ENCODE data around the gene EIF4E1B.

EIF4E1B gene

DNA sequence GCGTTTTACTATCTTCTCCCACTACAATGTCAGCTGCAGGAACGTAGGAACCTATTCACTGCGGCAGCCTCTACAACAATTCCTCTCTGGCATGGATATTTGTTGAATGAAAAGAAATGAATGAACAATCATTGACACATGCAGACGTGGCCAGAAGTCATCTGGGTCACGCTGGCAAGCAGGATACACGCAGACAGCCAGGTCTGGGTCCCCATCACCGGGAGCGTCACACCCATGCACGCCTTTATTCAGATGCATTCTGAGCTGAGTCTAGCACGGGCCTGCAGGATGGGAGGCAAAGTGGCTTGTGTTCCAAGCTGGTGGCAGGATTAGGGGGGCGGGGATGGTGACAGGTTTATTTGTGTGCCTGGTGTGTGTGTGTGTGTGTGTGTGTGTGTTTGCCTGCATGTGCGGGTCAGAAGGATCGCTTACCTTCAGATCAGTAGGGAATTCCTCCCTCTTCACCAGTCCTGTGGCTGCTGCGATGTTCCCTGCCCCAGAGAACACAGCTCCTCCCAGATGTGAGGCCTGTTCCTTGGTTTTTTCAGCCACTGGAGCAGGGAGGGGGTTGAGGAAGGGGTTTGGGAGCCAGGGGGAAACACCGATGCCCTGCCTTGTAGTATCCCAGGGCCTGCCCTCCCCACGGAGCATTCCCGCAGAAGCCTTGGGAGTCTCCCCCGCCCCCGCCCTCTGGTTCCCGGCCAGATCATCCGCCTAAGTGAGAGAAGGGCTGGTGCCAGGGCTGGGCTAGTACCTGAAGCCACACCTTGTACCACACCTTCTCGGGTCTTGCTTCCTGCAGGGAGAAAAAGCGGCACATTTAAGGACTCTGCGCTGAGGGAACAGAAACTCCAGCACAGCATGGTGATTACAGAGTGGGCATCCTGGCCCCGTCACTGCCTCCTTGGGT is 4.3 kb upstream of the EIF4E1B start:
- FAIRE-seq (no peak), DNase-seq (ENCODE audit: low spot score) (no peak)

GRCh38 chr5:176626876-176627236 is 3.6 kb upstream of the EIF4E1B start:
- DNase-seq (ENCODE audit: low spot score) (no peak), FAIRE-seq (no peak)

- no peak for FAIRE-seq
- no peak for DNase-seq (ENCODE audit: low spot score)
Measured at GRCh38 chr5:176627582-176627981, 2.9 kb upstream of the EIF4E1B start.

DNA sequence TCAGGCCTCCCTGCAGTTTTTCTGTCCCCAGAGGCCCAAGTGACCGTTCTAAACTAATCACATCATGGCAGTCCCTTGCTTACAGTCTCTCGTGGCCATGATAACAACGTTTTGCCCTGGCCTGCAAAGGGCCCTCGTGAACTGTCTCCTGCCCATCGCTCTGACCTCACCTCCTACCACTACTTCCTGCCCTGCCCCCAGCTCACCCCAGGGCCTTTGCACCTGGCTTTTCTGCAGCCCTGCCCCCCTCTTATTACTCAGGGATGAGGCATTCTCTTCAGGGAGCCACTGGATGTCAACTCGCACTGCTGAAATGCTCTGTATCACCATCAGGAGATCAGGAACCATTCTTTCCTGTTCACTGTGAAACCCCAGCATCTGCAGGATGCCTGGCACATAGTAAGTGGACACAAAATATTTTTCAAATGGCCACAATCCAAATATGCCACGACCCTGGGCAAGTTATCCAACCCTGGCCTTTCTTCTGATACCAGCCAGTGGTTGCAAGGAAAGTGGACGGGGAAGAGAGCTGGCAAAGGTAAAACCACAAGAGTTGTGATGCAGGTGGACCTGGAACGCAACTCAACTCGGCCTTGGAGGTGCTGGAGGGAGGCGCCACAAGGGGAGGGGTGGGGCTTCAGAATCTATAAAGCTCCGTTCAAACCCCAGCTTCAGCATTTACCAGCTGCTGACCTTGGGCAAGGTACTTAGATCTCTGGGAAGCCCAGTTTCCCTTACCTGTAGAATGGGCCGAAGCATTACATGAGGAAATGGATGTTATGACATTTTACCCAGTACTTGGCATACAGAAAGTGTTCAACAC is 1.9 kb upstream of the EIF4E1B start:
- no peak for DNase-seq (ENCODE audit: low spot score)
- no peak for FAIRE-seq

- DNase-seq (ENCODE audit: low spot score), result no peak
- no peak for FAIRE-seq
Measured at GRCh38 chr5:176629317-176629852, 1.1 kb upstream of the EIF4E1B start.

DNA sequence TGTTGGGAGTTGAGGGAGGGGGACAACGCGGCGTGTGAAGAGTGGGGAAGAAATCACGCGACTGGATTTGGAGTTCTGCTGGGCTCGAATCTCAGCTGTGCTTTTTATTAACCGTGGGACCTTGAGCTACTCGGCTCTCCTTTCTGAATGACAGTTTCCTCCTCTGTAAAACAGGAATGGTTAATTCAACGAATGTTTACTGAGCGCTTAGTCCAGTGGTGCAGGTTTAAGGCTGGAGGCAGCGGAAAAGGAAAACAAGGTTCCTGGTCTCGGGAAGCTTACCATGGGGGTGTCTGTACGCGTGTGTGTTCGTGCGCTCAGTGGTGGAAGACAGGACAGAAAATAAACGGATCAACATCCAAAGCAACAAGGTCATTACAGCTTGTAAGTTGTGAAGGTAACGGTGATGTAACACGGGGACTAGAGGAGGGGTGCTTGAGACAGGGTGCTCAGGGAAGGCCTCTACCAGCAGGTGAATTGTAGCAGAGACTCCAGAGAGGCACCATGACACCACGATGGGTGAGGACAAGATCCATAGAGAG is 277 bp downstream of the EIF4E1B start:
- DNase-seq (ENCODE audit: low spot score), result no peak
- no peak for FAIRE-seq

- FAIRE-seq (no peak), DNase-seq (ENCODE audit: low spot score) (no peak)
Measured at GRCh38 chr5:176631383-176632200, 1.1 kb downstream of the EIF4E1B start.

DNA sequence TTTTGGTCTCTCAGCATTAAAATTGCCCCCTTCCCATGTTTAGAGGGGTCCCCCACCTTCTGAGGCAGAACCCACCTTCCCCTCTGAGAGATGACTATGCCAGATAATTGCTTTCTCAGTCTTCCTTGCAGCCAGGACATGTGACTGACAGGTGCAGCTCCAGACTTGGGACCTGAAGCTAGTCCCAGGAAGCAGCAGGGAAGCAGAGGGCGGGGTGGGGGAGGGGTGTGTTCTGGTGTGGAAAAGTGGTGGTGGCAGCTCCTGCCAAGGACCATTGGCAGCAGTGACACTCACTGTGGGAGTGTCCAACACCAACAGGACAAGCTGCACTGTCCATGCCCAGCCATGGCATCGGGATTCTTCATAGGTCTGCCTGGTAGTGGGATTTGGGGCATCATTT is 2.3 kb downstream of the EIF4E1B start:
- FAIRE-seq (no peak), DNase-seq (ENCODE audit: low spot score) (no peak)

GRCh38 chr5:176633598-176633997 is 3.1 kb downstream of the EIF4E1B start:
- no peak for DNase-seq (ENCODE audit: low spot score)
- FAIRE-seq, result no peak

GRCh38 chr5:176636426-176636825 is 6.0 kb downstream of the EIF4E1B start:
- DNase-seq (ENCODE audit: low spot score), result no peak
- FAIRE-seq, result no peak

DNA sequence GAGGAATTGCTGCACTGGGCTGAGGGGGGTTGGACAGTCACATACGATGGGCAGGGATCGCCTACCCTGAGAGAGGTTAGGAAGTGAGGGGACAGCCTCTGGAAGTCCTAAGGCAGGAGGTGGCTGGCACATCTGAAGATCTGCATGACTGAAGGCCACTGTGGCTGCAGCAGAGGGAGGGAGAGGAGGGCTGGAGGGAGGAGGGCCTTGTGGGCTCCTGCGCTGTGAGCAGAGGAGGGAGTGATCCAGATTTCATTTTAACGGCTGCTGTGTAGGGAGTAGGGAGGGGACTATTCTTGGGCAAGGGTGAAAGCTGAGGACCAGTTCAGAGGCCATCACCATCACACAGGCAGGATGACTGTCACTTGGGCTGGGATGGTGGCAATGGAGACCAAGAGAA is 7.1 kb downstream of the EIF4E1B start:
- DNase-seq (ENCODE audit: low spot score) (no peak), FAIRE-seq (no peak)

DNA sequence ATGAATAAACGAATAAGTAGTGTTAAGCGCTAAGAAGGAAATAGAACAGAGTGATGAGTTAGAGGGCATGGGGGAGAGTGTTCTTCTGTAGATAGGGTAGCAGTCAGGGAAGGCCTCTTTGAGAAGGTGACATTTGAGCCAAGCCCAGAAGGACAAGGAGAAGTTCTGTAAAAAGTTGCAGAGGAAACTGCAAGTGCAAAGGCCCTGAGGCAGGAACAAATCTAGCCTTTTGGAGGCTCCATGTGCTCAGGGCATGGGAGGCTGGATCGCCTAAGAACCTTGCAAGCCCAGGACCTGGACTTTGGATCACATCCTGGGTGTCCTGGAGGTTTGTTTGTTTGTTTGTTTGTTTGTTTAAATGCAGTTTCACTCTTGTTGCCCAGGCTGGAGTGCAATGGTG is 8.0 kb downstream of the EIF4E1B start:
- DNase-seq (ENCODE audit: low spot score) (no peak), FAIRE-seq (no peak)

GRCh38 chr5:176639208-176639607 is 8.7 kb downstream of the EIF4E1B start:
- DNase-seq (ENCODE audit: low spot score) (no peak), FAIRE-seq (no peak)

DNA sequence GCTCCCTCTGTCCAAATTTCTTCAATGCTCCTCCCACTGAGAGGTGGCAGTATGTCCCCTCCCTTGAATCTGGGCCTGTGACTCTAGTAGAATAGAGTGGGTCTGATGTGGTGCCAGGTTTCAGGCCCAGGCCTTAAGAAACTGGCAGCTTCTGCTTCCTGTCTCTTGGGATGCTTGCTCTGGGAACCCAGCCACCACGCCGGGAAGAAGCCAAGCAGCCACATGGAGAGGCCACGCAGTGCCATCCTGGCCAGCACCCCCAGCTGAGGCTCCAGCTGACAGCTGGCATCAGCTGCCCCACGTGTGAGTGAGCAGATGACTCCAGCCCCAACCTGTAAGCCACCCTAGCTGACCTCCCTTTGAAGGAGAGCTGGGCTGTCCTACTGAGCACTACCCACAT is 9.5 kb downstream of the EIF4E1B start:
- FAIRE-seq, result no peak
- DNase-seq (ENCODE audit: low spot score), result no peak

- FAIRE-seq, result no peak
Measured at GRCh38 chr5:176640616-176641015, 10.1 kb downstream of the EIF4E1B start.

GRCh38 chr5:176642675-176643490 is 12.4 kb downstream of the EIF4E1B start:
- DNase-seq (ENCODE audit: low spot score) (no peak), FAIRE-seq (no peak)

More at GRCh38 chr5:176640616-176641015, 10.1 kb downstream of the EIF4E1B start:
- no peak for DNase-seq (ENCODE audit: low spot score)

DNA sequence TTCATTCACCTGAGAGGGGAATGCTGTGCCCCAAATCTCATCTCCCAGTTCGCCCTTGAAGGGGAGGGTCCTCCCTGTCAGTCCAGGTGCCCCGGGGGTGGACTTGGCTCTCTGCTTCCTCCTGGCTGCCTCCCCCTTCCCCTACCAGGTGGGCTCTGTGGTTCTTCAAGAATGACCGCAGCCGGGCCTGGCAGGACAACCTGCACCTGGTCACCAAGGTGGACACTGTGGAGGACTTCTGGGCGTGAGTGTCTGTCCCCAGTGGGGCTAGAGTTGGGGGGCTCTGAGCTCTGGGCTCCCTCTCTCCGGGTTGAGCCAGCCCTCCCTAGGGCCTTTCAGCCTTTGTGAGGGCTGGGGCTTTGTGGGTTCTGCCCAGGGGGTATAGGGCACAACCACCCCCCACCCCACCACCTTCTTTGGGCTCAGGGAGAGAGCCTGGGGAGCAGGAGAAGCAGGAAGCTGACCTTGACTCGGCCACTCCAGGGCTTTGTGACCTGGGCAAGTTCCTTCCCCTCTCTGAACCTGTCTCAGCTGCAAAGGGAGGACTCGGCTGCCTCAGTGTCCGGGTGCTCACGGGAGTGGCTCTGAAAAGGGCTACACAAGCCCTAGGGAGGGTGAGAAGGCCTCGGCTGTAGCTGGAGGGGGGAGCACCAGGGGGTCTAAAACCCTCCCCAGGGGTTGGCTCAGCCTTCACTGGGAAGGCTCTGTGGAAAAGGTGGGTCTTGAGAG is 13.2 kb downstream of the EIF4E1B start:
- no peak for FAIRE-seq

DNA sequence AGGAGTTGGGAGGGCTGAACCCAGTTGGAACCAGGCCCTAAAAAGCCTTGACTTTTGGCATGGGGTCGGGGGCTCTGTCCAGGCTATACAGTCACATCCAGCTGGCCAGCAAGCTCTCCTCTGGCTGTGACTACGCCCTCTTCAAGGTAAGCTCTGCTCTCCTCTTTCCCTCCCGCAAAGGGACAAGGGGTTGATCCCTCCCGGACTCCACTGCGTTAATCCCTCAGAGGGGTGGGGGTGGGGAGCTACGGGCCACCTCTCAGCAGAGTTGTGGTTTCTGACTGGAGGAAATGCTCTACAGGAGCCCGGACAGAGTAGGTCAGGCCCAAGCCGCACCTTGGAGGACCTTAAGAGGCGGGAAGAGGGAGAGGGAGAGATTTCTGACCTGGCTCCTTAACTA is 13.8 kb downstream of the EIF4E1B start:
- no peak for FAIRE-seq
- no peak for DNase-seq (ENCODE audit: low spot score)

More for the DNA sequence above, 13.2 kb downstream of the EIF4E1B start:
- no peak for DNase-seq (ENCODE audit: low spot score)

GRCh38 chr5:176644878-176645670 is 14.6 kb downstream of the EIF4E1B start:
- no peak for FAIRE-seq

More at GRCh38 chr5:176644878-176645670, 14.6 kb downstream of the EIF4E1B start:
- DNase-seq (ENCODE audit: low spot score), result no peak

All from RCC 7860 (cell line).